Activated naive CD4-positive, alpha-beta T cell treated with anti-CD3 and anti-CD28 coated beads, Interleukin-2, amount 10 ng/mL, durations not matched to agents 7 days and 5 days (primary cell): ENCODE data around the gene EGLN1.

ENCODE experiments used
- CTCF ChIA-PET: fragments of 350-600 bp; sonication (Branson Sonifier 250); formaldehyde crosslinking; loops from one replicate; lab custom pipeline; 2021; ENCODE audit warnings: antibody characterized with exemption; lab: Charles Lee
- DNase-seq: peaks from one replicate; pipeline ENCODE4 v3.0.0-alpha.2; 2020
- H3K27ac Mint-ChIP-seq: one replicate; pipeline ENCODE4 v1.8.0; 2021; ENCODE audit warnings: mild to moderate bottlenecking, moderate library complexity, mixed read lengths
- H3K27me3 Mint-ChIP-seq: one replicate; pipeline ENCODE4 v1.8.0; 2021; ENCODE audit warnings: mild to moderate bottlenecking, mixed read lengths
- H3K36me3 Mint-ChIP-seq: one replicate; pipeline ENCODE4 v1.8.0; 2021; ENCODE audit warnings: mixed read lengths
- H3K4me1 Mint-ChIP-seq: one replicate; pipeline ENCODE4 v1.8.0; 2021; ENCODE audit warnings: mixed read lengths
- H3K4me3 Mint-ChIP-seq: one replicate; pipeline ENCODE4 v1.8.0; 2021; ENCODE audit warnings: mild to moderate bottlenecking, moderate library complexity, mixed read lengths
- H3K9me3 Mint-ChIP-seq: one replicate; pipeline ENCODE4 v1.8.0; 2021; ENCODE audit warnings: mixed read lengths

The EGLN1 gene

DNA sequence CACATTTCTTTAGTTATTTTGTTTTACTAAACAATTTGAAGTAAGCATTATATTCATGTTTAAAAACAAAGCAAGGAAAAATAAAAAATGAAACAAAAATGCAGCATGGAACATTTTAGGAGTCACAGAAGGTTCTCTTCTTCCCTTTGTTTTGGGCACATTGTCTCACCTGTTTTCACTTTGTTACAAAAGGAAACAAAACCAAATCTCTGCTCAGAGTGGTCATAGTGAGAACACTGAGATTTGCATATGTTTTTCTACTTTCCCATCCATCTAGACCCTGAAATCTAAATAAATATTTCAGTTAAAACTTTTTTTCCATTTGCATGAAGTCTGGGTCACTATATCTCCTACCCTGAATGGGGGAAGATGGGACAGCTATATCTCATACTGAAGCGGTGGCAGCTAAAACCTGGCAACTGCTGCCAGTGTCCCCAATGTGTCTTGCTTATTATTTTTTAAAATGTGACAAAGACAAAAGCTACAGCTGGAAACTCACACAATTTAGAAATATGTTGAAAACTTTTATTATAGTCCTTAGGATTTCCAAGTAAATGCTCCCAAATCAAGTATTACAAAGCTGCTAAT is 87.9 kb downstream of the EGLN1 start:
- CTCF ChIA-PET = interaction anchor here (1.0 kb wide), 2 partner anchors 23 to 269 kb away, joined by 3 to 4 read pairs; no protein-coding TSS in a partner anchor
- peaks cover 41% of the 10 kb centered on the region for H3K36me3 Mint-ChIP-seq
- peak overlapping the region; percentile 29 for H3K4me3 Mint-ChIP-seq
- H3K27me3 Mint-ChIP-seq = peaks cover 6% of the 10 kb centered on the region
- peaks cover 50% of the 10 kb centered on the region for H3K4me1 Mint-ChIP-seq
- H3K9me3 Mint-ChIP-seq = no peaks in the 10 kb centered on the region
- DNase-seq = no peak
- H3K27ac Mint-ChIP-seq = no peak overlapping the region

DNA sequence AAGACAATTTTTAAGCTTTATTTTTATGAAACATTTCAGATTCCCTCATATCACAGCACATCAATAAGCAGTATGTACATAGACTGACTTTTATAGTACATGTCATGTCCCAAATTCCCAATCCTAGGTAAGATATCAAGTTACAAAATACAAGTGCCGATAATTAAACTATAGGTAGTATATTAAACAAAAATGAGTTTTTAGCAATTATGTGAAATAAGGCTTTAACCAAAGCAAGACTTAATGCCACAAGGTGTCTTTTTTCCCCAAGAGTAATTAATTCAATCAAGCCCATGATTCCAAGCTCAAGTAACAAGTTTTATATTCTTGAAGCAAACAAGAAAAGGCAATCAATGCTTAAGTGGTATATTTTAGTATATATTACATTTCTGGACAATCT is 89.3 kb downstream of the EGLN1 start:
- peaks cover 40% of the 10 kb centered on the region for H3K36me3 Mint-ChIP-seq
- H3K4me3 Mint-ChIP-seq = no peak overlapping the region
- H3K9me3 Mint-ChIP-seq = no peaks in the 10 kb centered on the region
- H3K4me1 Mint-ChIP-seq = peaks cover 44% of the 10 kb centered on the region
- no peak for DNase-seq
- CTCF ChIA-PET = interaction anchor here (0.9 to 1.6 kb wide), 2 partner anchors 17 to 27 kb away, joined by 3 read pairs; no protein-coding TSS in a partner anchor
- H3K27me3 Mint-ChIP-seq = peaks cover 3% of the 10 kb centered on the region
- H3K27ac Mint-ChIP-seq = no peak overlapping the region

DNA sequence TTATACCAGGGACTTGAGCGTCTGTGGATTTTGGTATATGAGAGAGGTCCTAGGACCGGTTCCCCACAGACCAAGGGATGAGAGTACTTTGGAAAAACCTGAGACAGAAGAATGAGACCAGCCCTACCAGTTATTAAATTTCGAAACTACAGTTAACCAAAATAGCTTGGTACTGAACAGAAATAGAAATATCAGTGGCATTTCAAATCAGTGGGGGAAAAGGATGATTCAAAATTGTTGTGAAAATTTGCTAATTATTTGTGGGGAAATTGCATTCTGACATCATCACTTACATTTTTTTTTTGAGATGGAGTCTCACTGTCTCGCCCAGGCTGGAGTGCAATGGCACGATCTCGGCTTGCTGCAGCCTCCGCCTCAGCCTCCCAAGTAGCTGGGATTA is 92.6 kb downstream of the EGLN1 start:
- DNase-seq = no peak
- H3K9me3 Mint-ChIP-seq = no peaks in the 10 kb centered on the region
- no peak overlapping the region for H3K27ac Mint-ChIP-seq
- no peaks in the 10 kb centered on the region for H3K27me3 Mint-ChIP-seq
- peaks cover 14% of the 10 kb centered on the region for H3K36me3 Mint-ChIP-seq
- H3K4me3 Mint-ChIP-seq = no peak overlapping the region
- CTCF ChIA-PET = interaction anchor here (0.7 kb wide), 1 partner anchor 15 kb away, joined by 3 read pairs; no protein-coding TSS in a partner anchor
- peaks cover 21% of the 10 kb centered on the region for H3K4me1 Mint-ChIP-seq

DNA sequence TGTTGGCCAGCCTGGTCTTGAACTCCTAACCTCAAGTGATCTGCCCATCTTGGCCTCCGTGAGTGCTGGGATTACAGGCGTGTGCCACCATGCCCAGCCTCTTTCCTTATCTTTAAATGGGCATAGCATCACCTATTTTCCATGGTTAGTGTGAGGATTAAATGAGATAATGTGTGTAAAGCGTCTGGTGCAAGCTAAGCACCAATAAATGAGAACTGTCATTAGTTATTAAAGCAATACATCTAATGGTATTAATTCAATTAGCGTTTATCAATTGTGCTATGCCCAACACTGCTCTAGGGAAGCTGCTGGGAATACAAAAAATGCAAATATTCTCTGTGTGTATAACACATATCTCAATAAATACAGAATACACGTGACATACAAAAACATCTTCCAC is 94.5 kb downstream of the EGLN1 start:
- CTCF ChIA-PET = no interaction called here
- Mint-ChIP-seq H3K36me3 (peaks cover 8% of the 10 kb centered on the region), H3K4me3 (no peak overlapping the region), H3K9me3 (no peaks in the 10 kb centered on the region), H3K27me3 (peaks cover 6% of the 10 kb centered on the region), H3K4me1 (peaks cover 3% of the 10 kb centered on the region), H3K27ac (no peak overlapping the region)
- no peak for DNase-seq

DNA sequence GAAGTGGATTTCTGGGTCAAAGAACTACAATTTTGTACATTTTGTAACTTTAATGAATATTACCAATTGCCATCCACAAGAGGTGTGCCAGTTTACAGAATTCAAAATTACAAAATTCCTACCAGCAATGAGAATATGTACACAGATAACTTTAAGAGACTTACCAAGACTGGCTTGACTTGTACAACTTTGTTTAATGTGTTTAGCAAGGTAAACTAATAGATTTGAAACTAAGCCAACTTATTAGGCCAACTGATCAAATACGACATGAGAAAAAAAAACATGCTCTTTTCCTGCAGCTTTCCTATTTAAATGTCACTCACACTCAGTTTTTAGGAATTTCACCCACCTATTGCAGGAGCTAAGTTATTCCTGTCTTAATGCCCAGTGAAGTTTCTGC is 95.8 kb downstream of the EGLN1 start:
- H3K4me1 Mint-ChIP-seq = peaks cover 3% of the 10 kb centered on the region
- H3K4me3 Mint-ChIP-seq = no peak overlapping the region
- no peaks in the 10 kb centered on the region for H3K36me3 Mint-ChIP-seq
- CTCF ChIA-PET = no interaction called here
- no peaks in the 10 kb centered on the region for H3K9me3 Mint-ChIP-seq
- H3K27me3 Mint-ChIP-seq = peaks cover 6% of the 10 kb centered on the region
- H3K27ac Mint-ChIP-seq = no peak overlapping the region
- DNase-seq = no peak

DNA sequence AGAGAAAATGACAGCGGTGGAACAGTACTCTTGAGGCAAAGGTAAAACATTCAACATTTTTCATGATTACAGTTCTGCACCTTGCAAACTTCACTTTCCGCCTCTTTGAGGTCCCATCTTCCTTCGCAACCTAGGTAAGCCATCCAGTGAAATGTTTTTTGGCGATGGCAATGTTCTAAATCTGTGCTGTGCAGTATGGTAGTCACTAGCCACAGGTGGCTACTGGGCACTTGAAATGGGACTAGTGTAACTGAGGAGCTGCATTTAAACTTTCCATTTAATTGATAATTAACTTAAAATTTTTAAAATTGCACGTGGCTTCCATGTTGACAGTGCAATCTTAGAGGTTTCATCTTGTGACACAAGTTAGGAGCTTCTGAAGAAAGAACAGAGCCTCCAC is 97.4 kb downstream of the EGLN1 start:
- CTCF ChIA-PET = no interaction called here

DNA sequence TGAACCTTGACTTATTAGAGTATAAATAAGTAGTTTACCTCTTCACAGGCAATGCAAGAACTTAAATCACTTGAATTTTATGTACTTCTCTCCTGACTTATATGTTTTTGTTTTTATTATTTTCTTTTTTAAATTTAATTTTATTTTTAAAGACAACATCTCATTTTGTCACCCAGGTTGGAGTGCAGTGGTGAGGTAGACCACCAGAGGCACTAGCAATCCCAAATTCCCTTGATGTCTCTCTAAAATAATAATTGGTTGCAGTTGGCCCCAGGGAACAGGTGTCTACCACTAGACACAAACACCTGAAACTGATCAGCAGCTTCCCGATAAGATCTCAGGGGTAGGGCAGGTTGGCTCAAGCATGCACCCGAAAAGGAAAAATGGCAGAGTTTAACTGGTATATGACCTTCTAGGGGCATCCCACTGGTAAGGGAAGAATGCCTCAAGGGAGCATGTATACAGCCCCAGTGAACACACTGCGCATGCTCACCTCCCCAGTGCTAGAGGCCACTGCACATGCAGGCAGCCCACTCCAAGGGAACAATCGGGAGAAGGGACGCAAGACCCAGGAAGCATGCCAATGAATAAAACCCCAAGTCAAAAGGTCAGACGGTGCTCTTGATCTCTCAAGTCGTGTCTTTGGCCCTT is 99.1 kb downstream of the EGLN1 start:
- H3K4me3 Mint-ChIP-seq = no peak overlapping the region
- DNase-seq = no peak
- no peak overlapping the region for H3K27ac Mint-ChIP-seq
- peaks cover 6% of the 10 kb centered on the region for H3K27me3 Mint-ChIP-seq
- no peaks in the 10 kb centered on the region for H3K9me3 Mint-ChIP-seq
- H3K4me1 Mint-ChIP-seq = no peaks in the 10 kb centered on the region
- no peaks in the 10 kb centered on the region for H3K36me3 Mint-ChIP-seq
- CTCF ChIA-PET = no interaction called here

More for the DNA sequence above, 97.4 kb downstream of the EGLN1 start:
- peaks cover 6% of the 10 kb centered on the region for H3K27me3 Mint-ChIP-seq
- no peak overlapping the region for H3K4me3 Mint-ChIP-seq
- H3K36me3 Mint-ChIP-seq = no peaks in the 10 kb centered on the region
- no peaks in the 10 kb centered on the region for H3K4me1 Mint-ChIP-seq
- H3K27ac Mint-ChIP-seq = no peak overlapping the region
- H3K9me3 Mint-ChIP-seq = no peaks in the 10 kb centered on the region
- DNase-seq = no peak

DNA sequence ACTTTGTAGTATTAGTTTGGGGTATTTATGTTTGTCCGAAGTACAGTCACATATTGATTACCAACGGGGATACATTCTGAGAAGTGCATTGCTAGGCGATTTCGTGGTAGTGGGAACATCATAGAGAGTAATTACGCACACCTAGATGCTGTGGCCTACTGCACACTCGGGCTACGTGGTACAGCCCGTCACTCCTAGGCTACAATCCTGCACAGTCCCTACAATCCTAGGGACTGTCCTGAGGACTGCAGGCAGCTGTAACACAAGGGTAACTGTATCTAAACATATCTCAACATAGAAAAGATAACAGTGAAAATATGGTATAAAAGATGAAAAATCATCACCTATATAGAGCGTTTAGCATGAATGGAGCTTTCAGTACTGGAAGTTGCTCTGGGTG is 103.0 kb downstream of the EGLN1 start:
- Mint-ChIP-seq H3K27ac (no peak overlapping the region), H3K4me1 (no peaks in the 10 kb centered on the region), H3K27me3 (peaks cover 11% of the 10 kb centered on the region), H3K4me3 (no peak overlapping the region), H3K9me3 (no peaks in the 10 kb centered on the region), H3K36me3 (no peaks in the 10 kb centered on the region)
- DNase-seq = no peak
- CTCF ChIA-PET = no interaction called here

DNA sequence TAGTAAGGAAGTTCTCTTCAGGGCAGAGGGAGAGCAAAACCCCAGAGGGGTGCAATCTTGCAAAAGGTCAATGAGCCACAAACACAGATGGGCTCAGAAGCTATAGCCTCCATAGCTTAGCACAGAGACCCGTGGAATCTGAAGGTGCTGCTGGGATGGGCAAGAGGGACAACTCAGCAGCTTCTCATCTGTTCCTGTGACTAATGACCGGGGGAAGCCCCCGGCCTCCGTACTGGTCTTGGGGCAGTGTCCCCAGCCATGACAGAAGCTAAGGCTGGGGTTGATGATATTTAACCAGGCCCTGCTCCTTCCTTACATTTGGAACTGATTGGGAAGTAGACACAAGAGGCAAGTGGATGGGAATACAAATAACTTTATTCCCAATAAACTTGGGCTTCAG is 103.5 kb downstream of the EGLN1 start:
- H3K9me3 Mint-ChIP-seq = no peaks in the 10 kb centered on the region
- peaks cover 10% of the 10 kb centered on the region for H3K27me3 Mint-ChIP-seq
- H3K4me1 Mint-ChIP-seq = no peaks in the 10 kb centered on the region
- no peak for DNase-seq
- H3K36me3 Mint-ChIP-seq = no peaks in the 10 kb centered on the region
- no peak overlapping the region for H3K4me3 Mint-ChIP-seq
- CTCF ChIA-PET = no interaction called here
- H3K27ac Mint-ChIP-seq = no peak overlapping the region

DNA sequence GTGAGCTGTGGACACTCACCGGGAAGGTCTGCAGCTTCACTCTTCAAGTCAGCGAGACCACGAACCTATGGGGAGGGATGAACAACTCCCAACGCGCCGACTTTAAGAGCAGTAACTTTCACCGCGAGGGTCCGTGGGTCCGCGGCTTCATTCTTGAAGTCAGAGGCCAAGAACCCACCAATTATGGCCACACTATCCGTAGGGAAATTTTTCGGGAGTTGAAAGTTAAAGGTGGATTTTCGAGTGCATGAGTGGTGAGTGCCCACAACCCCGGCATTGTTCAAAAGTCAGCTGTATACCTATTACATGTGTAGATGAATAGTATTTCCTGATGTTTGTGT is 104.1 kb downstream of the EGLN1 start:
- Mint-ChIP-seq H3K4me3 (no peak overlapping the region), H3K9me3 (no peaks in the 10 kb centered on the region), H3K36me3 (no peaks in the 10 kb centered on the region), H3K27ac (no peak overlapping the region), H3K4me1 (no peaks in the 10 kb centered on the region), H3K27me3 (peaks cover 4% of the 10 kb centered on the region)
- CTCF ChIA-PET = interaction anchor here (1.5 kb wide), 1 partner anchor 277 kb away, joined by 3 read pairs; no protein-coding TSS in a partner anchor
- no peak for DNase-seq

DNA sequence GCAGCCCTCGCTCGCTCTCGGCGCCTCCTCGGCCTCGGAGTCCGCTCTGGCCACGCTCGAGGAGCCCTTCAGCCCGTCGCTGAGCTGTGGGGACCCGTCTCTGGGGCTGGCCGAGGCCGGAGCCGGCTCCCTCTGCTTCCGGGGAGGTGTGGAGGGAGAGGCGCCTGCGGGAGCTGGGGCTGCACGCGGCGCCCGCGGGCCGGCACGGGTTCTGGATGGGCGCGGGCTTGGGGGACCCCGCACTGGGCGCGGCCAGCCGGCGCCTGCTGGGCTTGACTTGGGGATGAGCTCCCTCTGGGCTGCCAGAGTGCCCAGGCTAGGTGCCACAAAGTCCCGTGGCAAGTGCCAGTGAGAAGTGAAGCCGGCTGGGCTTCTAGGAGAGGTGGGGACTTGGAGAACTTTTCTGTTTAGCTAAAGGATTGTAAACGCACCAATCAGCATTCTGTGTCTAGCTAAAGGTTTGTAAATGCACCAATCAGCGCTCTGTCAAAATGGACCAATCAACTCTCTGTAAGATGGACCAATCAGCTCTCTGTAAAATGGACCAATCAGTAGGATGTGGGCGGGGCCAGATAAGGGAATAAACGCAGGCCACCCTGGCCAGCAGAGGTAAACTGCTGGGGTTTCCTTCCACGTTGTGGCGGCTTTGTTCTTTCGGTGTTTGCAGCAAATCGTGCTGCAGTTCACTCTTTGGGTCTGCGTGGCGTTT is 104.6 kb downstream of the EGLN1 start:
- CTCF ChIA-PET = interaction anchor here (1.3 to 1.5 kb wide), 3 partner anchors 18 to 278 kb away, joined by 3 to 4 read pairs (median 3); no protein-coding TSS in a partner anchor
- Mint-ChIP-seq H3K36me3 (no peaks in the 10 kb centered on the region), H3K27me3 (peaks cover 6% of the 10 kb centered on the region), H3K4me1 (no peaks in the 10 kb centered on the region), H3K9me3 (no peaks in the 10 kb centered on the region), H3K27ac (no peak overlapping the region), H3K4me3 (no peak overlapping the region)
- DNase-seq = no peak

DNA sequence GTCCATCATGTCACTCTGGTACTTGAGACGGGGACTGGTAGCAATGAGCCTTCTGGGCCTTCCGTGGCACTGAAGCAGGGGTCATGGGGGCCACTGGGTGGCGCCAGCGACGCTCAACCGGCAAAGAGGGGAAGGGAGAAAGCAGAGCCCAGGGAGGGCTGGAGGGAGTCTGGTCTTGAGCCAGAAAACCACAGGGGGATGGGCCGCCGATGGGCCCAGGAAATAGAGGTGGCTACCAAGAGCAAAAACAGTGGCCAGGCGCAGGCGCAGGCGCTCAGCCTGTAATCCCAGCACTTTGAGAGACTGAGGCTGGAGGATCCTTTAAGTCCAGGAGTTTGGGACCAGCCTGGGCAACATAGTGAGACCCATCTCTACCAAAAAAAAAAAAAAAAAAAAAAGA is 106.2 kb downstream of the EGLN1 start:
- H3K27ac Mint-ChIP-seq = no peak overlapping the region

More for the DNA sequence above, 106.2 kb downstream of the EGLN1 start:
- H3K9me3 Mint-ChIP-seq = no peaks in the 10 kb centered on the region
- no peaks in the 10 kb centered on the region for H3K4me1 Mint-ChIP-seq
- H3K4me3 Mint-ChIP-seq = no peak overlapping the region
- H3K36me3 Mint-ChIP-seq = no peaks in the 10 kb centered on the region
- peaks cover 10% of the 10 kb centered on the region for H3K27me3 Mint-ChIP-seq
- CTCF ChIA-PET = interaction anchor here (0.9 to 1.9 kb wide), 13 partner anchors 11 to 291 kb away, joined by 3 to 10 read pairs (median 4); partner anchors contain the start of genes EXOC8 and SPRTN
- DNase-seq = peak; percentile 66
